K562 (cell line): ENCODE measurements around the gene ABHD1. TPM values are rescaled to one million over a fixed set of nuclear protein-coding genes. Genes with fewer than 3 reads are reported as not detected.

ENCODE experiments used
- CBX3 ChIP-seq, 2 experiments: IDR thresholded peaks; 1 replicate in 1 of 2; 2 replicates in 1 of 2; pipeline ENCODE4 v1.6.1; 2012; ENCODE audit warnings: inconsistent platforms in 2 of 2, low read length in 2 of 2, borderline replicate concordance in 1 of 2, control low read depth in 1 of 2
- EGR1 ChIP-seq: fragments of 450-650 bp; conservative IDR thresholded peaks from 2 replicates; pipeline ENCODE4 v1.6.1; 2017; ENCODE audit warnings: mild to moderate bottlenecking
- EP400 ChIP-seq: fragments of 450-650 bp; IDR thresholded peaks from 2 replicates; pipeline ENCODE4 v1.6.1; 2017; ENCODE audit warnings: antibody characterized with exemption, mild to moderate bottlenecking, moderate library complexity
- ILF3 ChIP-seq: fragments of 450-650 bp; IDR thresholded peaks from 2 replicates; pipeline ENCODE4 v1.6.1; 2018; ENCODE audit warnings: antibody characterized with exemption, mild to moderate bottlenecking, moderate library complexity, borderline replicate concordance
- LARP7 ChIP-seq: fragments of 450-650 bp; IDR thresholded peaks from 2 replicates; pipeline ENCODE4 v1.6.1; 2016
- MAFK ChIP-seq: IDR thresholded peaks from 2 replicates; pipeline ENCODE4 v1.6.1; 2011; ENCODE audit warnings: low read length, improper control_type of control experiment
- MECOM ChIP-seq: fragments of 250-450 bp; sonication (Bioruptor Pico); IDR thresholded peaks from 2 replicates; pipeline ENCODE4 v1.8.0; 2022; ENCODE audit warnings: inconsistent platforms
- NR2C2 ChIP-seq, 2 experiments: fragments of 200-800 bp in 1 of 2; sonication (Bioruptor generic) in 1 of 2; sonication (generic) in 1 of 2; formaldehyde crosslinking in 1 of 2; IDR thresholded peaks; 2 replicates each; pipeline versions ENCODE4 v1.6.1 to v1.8.0; 2016 to 2022; ENCODE audit warnings: mild to moderate bottlenecking in 1 of 2, missing compliant biosample characterization in 1 of 2, missing genetic modification characterization in 1 of 2, missing genetic modification reagents in 1 of 2
- NUFIP1 ChIP-seq: fragments of 450-650 bp; IDR thresholded peaks from 2 replicates; pipeline ENCODE4 v1.6.1; 2018; ENCODE audit not compliant: partially characterized antibody
- PHF21A ChIP-seq: fragments of 450-650 bp; IDR thresholded peaks from 2 replicates; pipeline ENCODE4 v1.6.1; 2017; ENCODE audit warnings: low read depth, borderline replicate concordance
- RBFOX2 ChIP-seq: fragments of 200-400 bp; formaldehyde crosslinking; IDR thresholded peaks from 2 replicates; pipeline ENCODE4 v1.6.1; 2017; ENCODE audit warnings: low read depth, mild to moderate bottlenecking, low read length, moderate library complexity
- TOE1 ChIP-seq, 2 experiments: fragments of 450-650 bp in 1 of 2; sonication (generic) in 1 of 2; formaldehyde crosslinking in 1 of 2; IDR thresholded peaks; 2 replicates each; pipeline versions ENCODE4 v1.7.1 to v1.8.0; 2016 to 2022; ENCODE audit warnings: borderline replicate concordance in 2 of 2, mild to moderate bottlenecking in 2 of 2, antibody characterized with exemption in 1 of 2, inconsistent platforms in 1 of 2, low read depth in 1 of 2, missing genetic modification reagents in 1 of 2, moderate library complexity in 1 of 2
- TRIM28 ChIP-seq: fragments of 450-650 bp; IDR thresholded peaks from 2 replicates; pipeline ENCODE4 v1.6.1; 2017
- ZFX ChIP-seq: sonication (generic); formaldehyde crosslinking; IDR thresholded peaks from 2 replicates; pipeline ENCODE4 v1.8.0; 2022; ENCODE audit warnings: mild to moderate bottlenecking, missing genetic modification reagents, moderate library complexity
- ZSCAN29 ChIP-seq: fragments of 450-650 bp; IDR thresholded peaks from 2 replicates; pipeline ENCODE4 v1.6.1; 2017
- polyA plus RNA-seq, 8 experiments: library from polyadenylated mRNA; depleted of rRNA in 4 of 8; stranded (reverse) in 5 of 8; unstranded in 3 of 8; fragments of >200 nt; fragmentation: Nextera tagmentation in 2 of 8; fragmentation: Illumina TruSeq in 1 of 8; extraction: Ambion mirVana in 2 of 8; extraction: Trizol in 1 of 8; gene quantifications; 2 replicates each; pipeline versions ENCODE4 v1.2.1 to v1.2.3, GENCODE V29; 2011 to 2014; ENCODE audit warnings: inconsistent platforms in 1 of 8, missing spikeins in 1 of 8
- total RNA-seq, 7 experiments: library from RNA; depleted of rRNA in 6 of 7; stranded (reverse); fragments of >200 nt in 6 of 7; fragmentation: Illumina TruSeq in 2 of 7; extraction: Trizol in 2 of 7; gene quantifications; 2 replicates each; pipeline versions ENCODE4 v1.2.1 to v1.2.3, GENCODE V29; 2011 to 2021; ENCODE audit warnings: low replicate concordance in 1 of 7
- TF ChIP-seq, protein P1 (sequence below): IDR thresholded peaks from 3 replicates; pipeline ENCODE4 v1.6.1; 2011; ENCODE audit warnings: borderline replicate concordance, mild to moderate bottlenecking; ENCODE audit not compliant: insufficient read length, insufficient read depth
- TF ChIP-seq, protein P2 (sequence below): fragments of 450-650 bp; formaldehyde crosslinking; IDR thresholded peaks from 2 replicates; pipeline ENCODE4 v1.4.0; 2020; ENCODE audit warnings: mild to moderate bottlenecking, moderate library complexity
- TF ChIP-seq, protein P3 (sequence below): fragments of 450-650 bp; formaldehyde crosslinking; conservative IDR thresholded peaks from 2 replicates; pipeline ENCODE4 v1.4.0; 2022; ENCODE audit warnings: mild to moderate bottlenecking, missing genetic modification characterization
- TF ChIP-seq, protein P4 (sequence below): IDR thresholded peaks from 2 replicates; pipeline ENCODE4 v1.6.1; 2011; ENCODE audit warnings: borderline replicate concordance, low read depth, mild to moderate bottlenecking, moderate library complexity, low read length; ENCODE audit not compliant: insufficient read depth, poor library complexity, severe bottlenecking

ABHD1 gene
- total and polyA plus RNA-seq, 9 of the 15 experiments (the other 6 are each of a cell fraction or from before 2014, with no cell fraction given): 0.10 to 0.16 (median 0.11) TPM; not detected in 5

DNA sequence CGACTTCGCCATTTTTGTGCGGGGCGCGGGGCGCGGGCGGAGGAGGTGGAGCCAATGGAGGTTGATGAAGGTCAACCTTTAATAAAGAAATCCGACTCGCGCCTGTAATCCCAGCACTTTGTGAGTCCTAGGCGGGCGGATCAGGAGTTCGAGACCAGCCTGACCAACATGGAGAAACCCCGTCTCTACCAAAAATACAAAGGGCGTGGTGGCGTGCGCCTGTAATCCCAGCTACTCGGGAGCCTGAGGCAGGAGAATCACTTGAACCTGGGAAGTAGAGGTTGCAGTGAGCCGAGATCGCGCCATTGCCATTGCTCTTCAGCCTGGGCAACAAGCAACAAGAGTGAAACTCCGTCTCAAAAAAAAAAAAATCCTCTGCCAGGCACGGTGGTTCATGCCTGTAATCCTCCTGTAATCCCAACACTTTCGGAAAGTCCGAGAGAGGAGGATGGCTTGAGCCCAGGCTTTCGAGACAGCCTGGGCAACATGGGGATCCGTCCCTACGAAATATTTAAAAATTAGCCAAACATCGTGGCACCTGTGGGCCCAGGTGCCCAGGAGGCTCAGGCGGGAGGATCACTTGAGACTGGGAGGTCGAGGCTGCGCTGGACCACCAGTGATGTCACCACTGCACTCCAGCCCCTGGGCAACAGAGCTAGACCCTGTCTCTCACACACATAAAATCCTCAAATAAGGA lies 11.3 kb downstream of the ABHD1 start (continued):
- TF ChIP-seq, protein P1, sequence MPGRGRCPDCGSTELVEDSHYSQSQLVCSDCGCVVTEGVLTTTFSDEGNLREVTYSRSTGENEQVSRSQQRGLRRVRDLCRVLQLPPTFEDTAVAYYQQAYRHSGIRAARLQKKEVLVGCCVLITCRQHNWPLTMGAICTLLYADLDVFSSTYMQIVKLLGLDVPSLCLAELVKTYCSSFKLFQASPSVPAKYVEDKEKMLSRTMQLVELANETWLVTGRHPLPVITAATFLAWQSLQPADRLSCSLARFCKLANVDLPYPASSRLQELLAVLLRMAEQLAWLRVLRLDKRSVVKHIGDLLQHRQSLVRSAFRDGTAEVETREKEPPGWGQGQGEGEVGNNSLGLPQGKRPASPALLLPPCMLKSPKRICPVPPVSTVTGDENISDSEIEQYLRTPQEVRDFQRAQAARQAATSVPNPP: no peak
- TF ChIP-seq RBFOX2 (peak; percentile 32; the same call in 1 of the 2 replicates), LARP7 (0 out of 2 replicates have a peak, but pooled peaks have one; percentile 17), MAFK (no peak), EP400 (0 out of 2 replicates have a peak, but pooled peaks have one; percentile 26), CBX3 (IDR thresholded peaks at IDR 0.05; ENCODE audit: borderline replicate concordance in 1 of 2, low read length in 2 of 2) (peak in 1 of 2 experiments; percentile 60; a peak in 1 of 3 replicates), NUFIP1 (no peak), NR2C2 (CRISPR knock-in tag; IDR thresholded peaks at IDR 0.05) (no peak), NR2C2 (tag; IDR thresholded peaks at IDR 0.05) (peak; percentile 94), TOE1 (IDR thresholded peaks at IDR 0.05; ENCODE audit: borderline replicate concordance) (no peak), TOE1 (CRISPR knock-in tag; IDR thresholded peaks at IDR 0.05; ENCODE audit: borderline replicate concordance, low read depth) (no peak), ZFX (CRISPR knock-in tag) (0 out of 2 replicates have a peak, but pooled peaks have one; percentile 25), MECOM (CRISPR knock-in tag) (no peak), PHF21A (no peak), TRIM28 (0 out of 2 replicates have a peak, but pooled peaks have one; percentile 52), ZSCAN29 (no peak), ILF3 (no peak), EGR1 (peak; percentile 89; the same call in 1 of the 2 replicates)
- TF ChIP-seq, protein P2, sequence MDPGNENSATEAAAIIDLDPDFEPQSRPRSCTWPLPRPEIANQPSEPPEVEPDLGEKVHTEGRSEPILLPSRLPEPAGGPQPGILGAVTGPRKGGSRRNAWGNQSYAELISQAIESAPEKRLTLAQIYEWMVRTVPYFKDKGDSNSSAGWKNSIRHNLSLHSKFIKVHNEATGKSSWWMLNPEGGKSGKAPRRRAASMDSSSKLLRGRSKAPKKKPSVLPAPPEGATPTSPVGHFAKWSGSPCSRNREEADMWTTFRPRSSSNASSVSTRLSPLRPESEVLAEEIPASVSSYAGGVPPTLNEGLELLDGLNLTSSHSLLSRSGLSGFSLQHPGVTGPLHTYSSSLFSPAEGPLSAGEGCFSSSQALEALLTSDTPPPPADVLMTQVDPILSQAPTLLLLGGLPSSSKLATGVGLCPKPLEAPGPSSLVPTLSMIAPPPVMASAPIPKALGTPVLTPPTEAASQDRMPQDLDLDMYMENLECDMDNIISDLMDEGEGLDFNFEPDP (CRISPR knock-in tag): no peak
- TF ChIP-seq, protein P3, sequence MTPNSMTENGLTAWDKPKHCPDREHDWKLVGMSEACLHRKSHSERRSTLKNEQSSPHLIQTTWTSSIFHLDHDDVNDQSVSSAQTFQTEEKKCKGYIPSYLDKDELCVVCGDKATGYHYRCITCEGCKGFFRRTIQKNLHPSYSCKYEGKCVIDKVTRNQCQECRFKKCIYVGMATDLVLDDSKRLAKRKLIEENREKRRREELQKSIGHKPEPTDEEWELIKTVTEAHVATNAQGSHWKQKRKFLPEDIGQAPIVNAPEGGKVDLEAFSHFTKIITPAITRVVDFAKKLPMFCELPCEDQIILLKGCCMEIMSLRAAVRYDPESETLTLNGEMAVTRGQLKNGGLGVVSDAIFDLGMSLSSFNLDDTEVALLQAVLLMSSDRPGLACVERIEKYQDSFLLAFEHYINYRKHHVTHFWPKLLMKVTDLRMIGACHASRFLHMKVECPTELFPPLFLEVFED: no peak
- TF ChIP-seq, protein P4, sequence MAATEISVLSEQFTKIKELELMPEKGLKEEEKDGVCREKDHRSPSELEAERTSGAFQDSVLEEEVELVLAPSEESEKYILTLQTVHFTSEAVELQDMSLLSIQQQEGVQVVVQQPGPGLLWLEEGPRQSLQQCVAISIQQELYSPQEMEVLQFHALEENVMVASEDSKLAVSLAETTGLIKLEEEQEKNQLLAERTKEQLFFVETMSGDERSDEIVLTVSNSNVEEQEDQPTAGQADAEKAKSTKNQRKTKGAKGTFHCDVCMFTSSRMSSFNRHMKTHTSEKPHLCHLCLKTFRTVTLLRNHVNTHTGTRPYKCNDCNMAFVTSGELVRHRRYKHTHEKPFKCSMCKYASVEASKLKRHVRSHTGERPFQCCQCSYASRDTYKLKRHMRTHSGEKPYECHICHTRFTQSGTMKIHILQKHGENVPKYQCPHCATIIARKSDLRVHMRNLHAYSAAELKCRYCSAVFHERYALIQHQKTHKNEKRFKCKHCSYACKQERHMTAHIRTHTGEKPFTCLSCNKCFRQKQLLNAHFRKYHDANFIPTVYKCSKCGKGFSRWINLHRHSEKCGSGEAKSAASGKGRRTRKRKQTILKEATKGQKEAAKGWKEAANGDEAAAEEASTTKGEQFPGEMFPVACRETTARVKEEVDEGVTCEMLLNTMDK: no peak
